DMS79 treated with DMSO at 0.1 percent for 48 hours (cell line): Measurements from ENCODE around the gene GRID1.

Experiments
- DNase-seq: peaks from one replicate; lab custom pipeline; 2025; lab: John Stamatoyannopoulos, UW

GRID1 gene

GRCh38 chr10:86368987-86369386 lies 2.4 kb upstream of the GRID1 start:
- no peak for DNase-seq

GRCh38 chr10:86368046-86368445 lies 1.5 kb upstream of the GRID1 start:
- DNase-seq: no peak

- no peak for DNase-seq
Measured at GRCh38 chr10:86367152-86367951, 757 bp upstream of the GRID1 start.

GRCh38 chr10:86366902-86367151 lies 232 bp upstream of the GRID1 start:
- DNase-seq: no peak

GRCh38 chr10:86365346-86366032 lies 1.1 kb downstream of the GRID1 start:
- no peak for DNase-seq

- no peak for DNase-seq
Measured at GRCh38 chr10:86364491-86365345, 1.9 kb downstream of the GRID1 start.

- DNase-seq: no peak
Measured at GRCh38 chr10:86363833-86364490, 2.6 kb downstream of the GRID1 start.

GRCh38 chr10:86363184-86363832 lies 3.3 kb downstream of the GRID1 start:
- DNase-seq: peak; percentile 27

GRCh38 chr10:86362586-86363183 lies 3.9 kb downstream of the GRID1 start:
- no peak for DNase-seq

- no peak for DNase-seq
Measured at GRCh38 chr10:86362129-86362527, 4.5 kb downstream of the GRID1 start.

GRCh38 chr10:86361156-86362128 lies 5.2 kb downstream of the GRID1 start:
- DNase-seq: no peak

GRCh38 chr10:86360657-86361056 lies 5.9 kb downstream of the GRID1 start:
- no peak for DNase-seq

- no peak for DNase-seq
Measured at GRCh38 chr10:86359954-86360353, 6.6 kb downstream of the GRID1 start.

GRCh38 chr10:86359111-86359510 lies 7.5 kb downstream of the GRID1 start:
- DNase-seq: no peak

- no peak for DNase-seq
Measured at GRCh38 chr10:86357676-86358075, 8.9 kb downstream of the GRID1 start.

- no peak for DNase-seq
Measured at GRCh38 chr10:86357041-86357440, 9.6 kb downstream of the GRID1 start.

GRCh38 chr10:86356296-86356695 lies 10.3 kb downstream of the GRID1 start:
- no peak for DNase-seq

- no peak for DNase-seq
Measured at GRCh38 chr10:86355571-86356038, 11.0 kb downstream of the GRID1 start.

GRCh38 chr10:86354761-86355540 lies 11.6 kb downstream of the GRID1 start:
- DNase-seq: no peak
